Neural cell (in vitro differentiated cells): ENCODE results near the gene QSOX2. TPM values are rescaled to one million over a fixed set of nuclear protein-coding genes. Genes with fewer than 3 reads are reported as not detected.

ENCODE experiments used
- H2AFZ ChIP-seq: fragments of 200-600, 300-800 bp; sonication (generic), shearing (Covaris generic); 2 replicates; pipeline ENCODE4 v1.6.0; 2014; ENCODE audit warnings: low read depth, mild to moderate bottlenecking, antibody characterized with exemption, low read length, moderate library complexity
- H3F3A ChIP-seq: fragments of 200-600 bp; shearing (Covaris generic); 2 replicates; pipeline ENCODE4 v1.6.1; 2016; ENCODE audit warnings: mild to moderate bottlenecking, moderate library complexity, mixed read lengths, antibody characterized with exemption, low read length; ENCODE audit not compliant: insufficient read depth, poor library complexity, severe bottlenecking
- H3K27ac ChIP-seq: fragments of 200-600, 300-800 bp; sonication (generic), shearing (Covaris generic); 2 replicates; pipeline ENCODE4 v1.5.1; 2014; ENCODE audit warnings: mild to moderate bottlenecking, low read length, moderate library complexity
- H3K27me3 ChIP-seq: fragments of 300-800, 200-600 bp; sonication (generic), shearing (Covaris generic); 2 replicates; pipeline ENCODE4 v1.6.0; 2014; ENCODE audit warnings: mild to moderate bottlenecking, low read depth, low read length, moderate library complexity; ENCODE audit not compliant: insufficient read depth
- H3K36me3 ChIP-seq: fragments of 300-800, 200-600 bp; sonication (generic), shearing (Covaris generic); 2 replicates; pipeline ENCODE4 v1.5.1; 2014; ENCODE audit warnings: mild to moderate bottlenecking, antibody characterized with exemption, low read length, moderate library complexity; ENCODE audit not compliant: insufficient read depth
- H3K4me2 ChIP-seq: fragments of 300-800, 200-600 bp; sonication (generic), shearing (Covaris generic); 2 replicates; pipeline ENCODE4 v1.6.0; 2014; ENCODE audit warnings: mild to moderate bottlenecking, low read length
- H3K4me3 ChIP-seq: fragments of 300-800, 200-600 bp; sonication (generic), shearing (Covaris generic); 2 replicates; pipeline ENCODE4 v1.5.1; 2014; ENCODE audit warnings: mild to moderate bottlenecking, low read length, moderate library complexity
- H3K79me2 ChIP-seq: fragments of 200-600 bp; shearing (Covaris generic); replicated peaks from 2 replicates; pipeline ENCODE4 v1.6.0; 2014; ENCODE audit warnings: mild to moderate bottlenecking, low read length, moderate library complexity; ENCODE audit not compliant: insufficient read depth
- H3K9ac ChIP-seq: fragments of 300-800, 200-600 bp; sonication (generic), shearing (Covaris generic); 2 replicates; pipeline ENCODE4 v1.6.1; 2016; ENCODE audit warnings: mild to moderate bottlenecking, low read length, mixed read lengths
- H3K9me2 ChIP-seq: fragments of 200-600 bp; shearing (Covaris generic); 2 replicates; pipeline ENCODE4 v1.6.1; 2016; ENCODE audit warnings: mild to moderate bottlenecking, low read length, mixed read lengths; ENCODE audit not compliant: insufficient read depth
- H3K9me3 ChIP-seq: fragments of 200-600, 300-800 bp; sonication (generic), shearing (Covaris generic); 2 replicates; pipeline ENCODE4 v1.6.1; 2016; ENCODE audit warnings: mild to moderate bottlenecking, mixed run types, low read length, moderate library complexity, mixed read lengths
- H4K20me1 ChIP-seq: fragments of 200-600 bp; shearing (Covaris generic); 2 replicates; pipeline ENCODE4 v1.6.1; 2016; ENCODE audit warnings: mild to moderate bottlenecking, mixed run types; ENCODE audit not compliant: insufficient read depth
- CTCF ChIP-seq: fragments of 450-650 bp; IDR thresholded peaks from 2 replicates; pipeline ENCODE4 v1.5.1; 2014; ENCODE audit warnings: antibody characterized with exemption, mild to moderate bottlenecking, moderate library complexity; ENCODE audit not compliant: poor library complexity, severe bottlenecking
- EP300 ChIP-seq: fragments of 450-650 bp; conservative IDR thresholded peaks from 2 replicates; pipeline ENCODE4 v1.6.1; 2014; ENCODE audit warnings: antibody characterized with exemption, mild to moderate bottlenecking, moderate library complexity; ENCODE audit not compliant: poor library complexity, severe bottlenecking
- EZH2 ChIP-seq: fragments of 200-600, 300-800 bp; shearing (Covaris generic), sonication (generic); IDR thresholded peaks from 2 replicates; pipeline ENCODE4 v1.6.1; 2014; ENCODE audit warnings: antibody characterized with exemption, low read length, borderline replicate concordance, mild to moderate bottlenecking; ENCODE audit not compliant: insufficient read depth, poor library complexity, severe bottlenecking
- MXI1 ChIP-seq: fragments of 450-650 bp; conservative IDR thresholded peaks from 2 replicates; pipeline ENCODE4 v1.6.1; 2014; ENCODE audit warnings: antibody characterized with exemption, mild to moderate bottlenecking; ENCODE audit not compliant: poor library complexity, severe bottlenecking
- POLR2AphosphoS5 ChIP-seq: IDR thresholded peaks from 2 replicates; pipeline ENCODE4 v1.6.1; 2012
- RAD21 ChIP-seq: fragments of 450-650 bp; conservative IDR thresholded peaks from 2 replicates; pipeline ENCODE4 v1.6.1; 2014; ENCODE audit warnings: antibody characterized with exemption, mild to moderate bottlenecking, moderate library complexity
- REST ChIP-seq: IDR thresholded peaks from 2 replicates; pipeline ENCODE4 v1.6.1; 2012; ENCODE audit warnings: borderline replicate concordance
- SMC3 ChIP-seq: fragments of 450-650 bp; conservative IDR thresholded peaks from 2 replicates; pipeline ENCODE4 v1.6.1; 2014; ENCODE audit warnings: antibody characterized with exemption, mild to moderate bottlenecking, moderate library complexity; ENCODE audit not compliant: poor library complexity
- TAF1 ChIP-seq: IDR thresholded peaks from 2 replicates; pipeline ENCODE4 v1.6.1; 2012; ENCODE audit warnings: low read depth
- polyA plus RNA-seq: library from polyadenylated mRNA; depleted of rRNA; stranded (reverse); fragments of >200 nt; gene quantifications from 2 replicates; pipeline ENCODE4 v1.2.3, GENCODE V29; 2014

The QSOX2 gene
- polyA plus RNA-seq, 1 donor from 2014 or later = 20.7 TPM

GRCh38 chr9:136191960-136192286 lies 53.7 kb downstream of the QSOX2 start:
- H3K27ac ChIP-seq = no peak overlapping the region
- no peak overlapping the region for H2AFZ ChIP-seq
- no peaks in the 10 kb centered on the region for H3K9me2 ChIP-seq
- no peak overlapping the region for H3K9ac ChIP-seq
- no peak overlapping the region for H3K4me3 ChIP-seq
- H3K9me3 ChIP-seq = no peaks in the 10 kb centered on the region
- no peak overlapping the region for H3K4me2 ChIP-seq
- H3F3A ChIP-seq = no peaks in the 10 kb centered on the region
- no peaks in the 10 kb centered on the region for H3K36me3 ChIP-seq
- no peaks in the 10 kb centered on the region for H4K20me1 ChIP-seq
- no peaks in the 10 kb centered on the region for H3K79me2 ChIP-seq
- TF ChIP-seq MXI1 (no peak), RAD21 (no peak), CTCF (no peak), POLR2AphosphoS5 (no peak), EZH2 (no peak), REST (no peak), SMC3 (no peak), EP300 (no peak), TAF1 (no peak)
- H3K27me3 ChIP-seq = peaks cover 66% of the 10 kb centered on the region

GRCh38 chr9:136191099-136191959 lies 54.3 kb downstream of the QSOX2 start:
- no peak for TF ChIP-seq CTCF
- no peak for TF ChIP-seq RAD21
- no peak for TF ChIP-seq EP300
- no peak for TF ChIP-seq SMC3
- no peaks in the 10 kb centered on the region for H3K36me3 ChIP-seq
- no peaks in the 10 kb centered on the region for H3K9me2 ChIP-seq
- no peak overlapping the region for H3K9ac ChIP-seq
- H3K27ac ChIP-seq = no peak overlapping the region
- H3K4me2 ChIP-seq = no peak overlapping the region
- no peak overlapping the region for H3K4me3 ChIP-seq
- H2AFZ ChIP-seq = no peak overlapping the region
- H3K79me2 ChIP-seq = no peaks in the 10 kb centered on the region
- H3K27me3 ChIP-seq = peaks cover 60% of the 10 kb centered on the region
- H4K20me1 ChIP-seq = no peaks in the 10 kb centered on the region
- H3F3A ChIP-seq = no peaks in the 10 kb centered on the region
- no peaks in the 10 kb centered on the region for H3K9me3 ChIP-seq
